ENCODE results near the gene ZAP70.

- no peak for TF ChIP-seq CTCF (IDR thresholded peaks at IDR 0.05)
- no peak for TF ChIP-seq SP1 (CRISPR knock-in tag; conservative IDR thresholded peaks at IDR 0.05)
Measured at GRCh38 chr2:97717613-97717995, 4.2 kb downstream of the ZAP70 start.

All from WTC11 (cell line).